HG03103 (cell line): ENCODE data around the gene SASH1.
A peak's percentile ranks its signal among the peaks of the same experiment; 100 is the strongest.

Experiments
- ATAC-seq: cut with Tn5 transposase; IDR thresholded peaks from one replicate; pipeline ENCODE4 v1.9.1; 2021; ENCODE audit warnings: low read depth; ENCODE audit not compliant: unreplicated experiment

SASH1 gene

DNA sequence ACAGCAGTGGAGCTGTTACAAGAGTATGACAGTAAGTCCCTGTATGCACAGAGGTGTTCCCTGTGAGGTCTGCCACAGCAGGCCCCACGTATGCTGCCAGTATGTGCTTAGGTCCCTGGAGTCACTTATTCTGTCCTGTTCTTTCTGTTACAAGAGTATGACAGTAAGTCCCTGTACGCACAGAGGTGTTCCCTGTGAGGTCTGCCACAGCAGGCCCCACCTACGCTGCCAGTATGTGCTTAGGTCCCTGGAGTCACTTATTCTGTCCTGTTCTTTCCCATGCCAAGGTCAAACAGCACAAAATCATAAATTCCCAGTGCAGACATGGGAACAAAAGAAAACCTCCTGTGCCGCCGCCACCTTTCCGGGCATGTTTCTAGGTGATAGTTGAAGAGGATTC, 192.2 kb downstream of the SASH1 start:
- no peak for ATAC-seq

DNA sequence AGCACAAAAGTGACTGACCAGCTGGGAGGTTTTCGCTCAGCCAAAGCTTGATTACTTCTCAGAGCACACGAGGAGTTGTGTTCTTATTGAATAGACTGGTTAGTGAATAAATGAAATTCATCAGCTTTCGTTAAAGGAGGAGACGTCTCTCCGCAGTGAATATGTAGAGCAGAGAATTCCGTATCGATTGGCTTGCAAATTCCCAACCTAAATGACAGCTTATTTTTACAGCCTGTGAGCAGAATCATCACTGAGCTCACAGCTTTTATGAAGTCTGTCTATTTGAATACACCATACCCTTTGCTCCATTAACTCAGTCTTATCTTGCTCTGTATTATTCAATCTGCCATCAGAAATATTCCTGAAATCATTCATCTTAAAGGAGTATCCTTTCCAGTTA, 192.7 kb downstream of the SASH1 start:
- no peak for ATAC-seq

DNA sequence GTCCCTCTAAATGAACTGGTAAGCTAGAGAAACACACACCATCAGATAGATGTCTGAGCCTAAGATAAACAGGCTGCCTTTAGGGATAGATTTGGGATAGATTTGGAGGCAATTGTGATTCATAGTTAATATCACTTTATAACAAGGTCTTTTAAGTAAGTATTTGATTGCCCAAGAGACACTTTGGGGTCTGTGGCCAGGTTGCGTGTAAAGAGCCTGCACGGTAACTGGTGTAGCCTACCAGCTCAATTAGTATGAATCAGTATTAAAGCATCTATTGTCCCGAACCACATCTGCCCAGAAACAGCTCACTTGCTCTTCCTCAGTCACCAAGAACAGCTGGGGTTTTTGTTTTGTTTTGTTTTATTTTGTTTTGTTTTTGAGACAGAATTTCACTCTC, 193.3 kb downstream of the SASH1 start:
- no peak for ATAC-seq

DNA sequence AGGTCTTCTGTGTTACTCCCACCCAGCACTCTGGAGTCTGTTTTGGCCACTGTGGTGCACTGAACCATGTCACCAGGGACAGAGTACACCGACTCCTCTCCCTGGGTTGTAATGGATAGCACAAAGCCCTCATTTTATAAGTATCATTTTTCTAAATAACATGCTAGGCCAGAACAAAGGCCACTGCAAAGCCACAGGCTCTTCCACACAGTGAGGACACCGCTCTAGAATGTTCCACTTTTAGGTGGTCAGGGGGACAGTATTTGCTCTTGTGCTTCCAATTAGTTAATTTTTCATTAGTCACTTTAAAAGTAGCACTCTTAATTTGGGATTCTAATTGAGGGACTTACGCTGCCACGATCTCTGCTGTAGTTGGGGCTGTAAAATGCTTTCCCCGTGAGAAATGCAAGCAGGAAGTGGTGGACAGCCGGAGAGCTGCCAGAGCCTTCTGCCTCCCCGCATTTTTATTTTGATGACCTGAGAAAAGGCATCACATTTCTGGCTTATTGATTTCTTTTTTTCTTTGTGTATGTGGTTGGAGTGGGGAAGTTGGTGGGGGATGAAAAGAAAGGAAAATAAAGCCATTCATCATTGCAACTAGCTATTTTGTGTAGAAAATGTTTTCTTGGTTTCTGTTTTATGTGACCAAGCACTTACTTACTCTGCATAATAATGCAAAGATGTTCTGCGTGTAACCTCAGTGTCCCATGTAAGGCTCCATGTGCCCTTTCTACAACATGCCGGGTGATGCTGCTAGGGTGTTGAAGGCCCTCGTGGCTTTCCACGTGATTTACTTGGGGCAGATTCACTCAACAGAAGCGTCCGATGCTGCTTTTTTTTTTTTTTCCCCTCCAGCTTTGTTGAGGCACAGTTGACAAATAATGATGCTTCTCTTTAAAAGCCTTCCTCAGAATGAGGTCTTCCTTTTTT, 195.9 kb downstream of the SASH1 start:
- ATAC-seq: no peak

DNA sequence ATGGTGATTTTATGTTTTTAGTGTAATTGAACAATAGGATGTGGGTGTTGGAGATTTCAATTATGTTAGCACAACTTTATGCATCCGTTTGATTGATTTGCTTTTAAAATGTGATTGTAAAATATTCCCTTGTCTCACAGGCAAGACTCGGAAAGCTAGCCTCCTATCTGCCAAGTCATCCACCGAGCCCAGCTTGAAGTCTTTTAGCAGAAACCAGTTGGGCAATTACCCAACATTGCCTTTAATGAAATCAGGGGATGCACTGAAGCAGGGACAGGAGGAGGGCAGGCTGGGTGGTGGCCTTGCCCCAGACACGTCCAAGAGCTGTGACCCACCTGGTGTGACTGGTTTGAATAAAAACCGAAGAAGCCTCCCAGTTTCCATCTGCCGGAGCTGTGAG, 200.9 kb downstream of the SASH1 start:
- no peak for ATAC-seq

DNA sequence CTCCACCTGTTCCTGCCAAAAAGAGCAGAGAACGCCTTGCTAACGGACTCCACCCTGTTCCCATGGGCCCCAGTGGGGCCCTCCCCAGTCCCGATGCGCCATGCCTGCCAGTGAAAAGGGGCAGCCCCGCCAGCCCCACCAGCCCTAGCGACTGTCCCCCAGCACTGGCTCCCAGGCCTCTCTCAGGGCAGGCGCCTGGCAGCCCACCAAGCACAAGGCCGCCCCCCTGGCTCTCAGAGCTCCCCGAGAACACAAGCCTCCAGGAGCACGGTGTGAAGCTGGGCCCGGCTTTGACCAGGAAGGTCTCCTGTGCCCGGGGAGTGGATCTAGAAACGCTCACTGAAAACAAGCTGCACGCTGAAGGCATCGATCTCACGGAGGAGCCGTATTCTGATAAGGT, 201.8 kb downstream of the SASH1 start:
- no peak for ATAC-seq

DNA sequence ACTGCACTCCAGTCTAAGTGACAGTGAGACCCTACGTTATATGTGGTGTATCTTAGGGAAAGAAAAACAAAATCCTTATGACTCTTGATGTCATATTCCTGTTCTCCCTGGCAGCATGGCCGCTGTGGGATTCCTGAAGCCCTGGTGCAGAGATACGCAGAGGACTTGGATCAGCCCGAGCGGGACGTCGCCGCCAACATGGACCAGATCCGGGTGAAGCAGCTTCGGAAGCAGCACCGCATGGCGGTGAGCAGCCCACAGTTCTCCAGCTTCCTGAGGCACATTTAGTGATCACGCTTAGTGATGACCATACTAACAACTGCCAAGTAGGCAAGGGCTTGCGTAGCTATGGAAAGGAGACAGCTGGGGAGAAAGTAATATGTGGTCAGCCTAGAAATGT, 203.3 kb downstream of the SASH1 start:
- no peak for ATAC-seq

DNA sequence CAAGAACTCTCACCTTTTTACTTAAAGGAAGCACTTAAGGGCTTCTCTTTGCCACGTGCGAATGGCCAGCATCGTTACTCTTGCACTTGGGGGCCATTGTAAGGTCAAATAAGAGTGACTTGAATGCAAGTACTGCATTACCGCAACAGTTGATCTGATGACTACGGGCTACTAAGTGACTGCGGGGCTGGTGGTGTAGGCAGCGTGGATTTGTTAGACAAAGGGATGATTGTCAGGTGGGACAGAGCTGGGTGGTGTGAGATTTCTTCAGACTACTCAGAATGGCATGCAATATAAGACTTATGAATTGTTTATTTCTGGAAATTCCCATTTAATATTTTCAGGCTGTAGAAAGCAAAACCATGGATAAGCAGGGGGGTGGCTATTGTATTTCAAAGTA, 204.5 kb downstream of the SASH1 start:
- no peak for ATAC-seq

DNA sequence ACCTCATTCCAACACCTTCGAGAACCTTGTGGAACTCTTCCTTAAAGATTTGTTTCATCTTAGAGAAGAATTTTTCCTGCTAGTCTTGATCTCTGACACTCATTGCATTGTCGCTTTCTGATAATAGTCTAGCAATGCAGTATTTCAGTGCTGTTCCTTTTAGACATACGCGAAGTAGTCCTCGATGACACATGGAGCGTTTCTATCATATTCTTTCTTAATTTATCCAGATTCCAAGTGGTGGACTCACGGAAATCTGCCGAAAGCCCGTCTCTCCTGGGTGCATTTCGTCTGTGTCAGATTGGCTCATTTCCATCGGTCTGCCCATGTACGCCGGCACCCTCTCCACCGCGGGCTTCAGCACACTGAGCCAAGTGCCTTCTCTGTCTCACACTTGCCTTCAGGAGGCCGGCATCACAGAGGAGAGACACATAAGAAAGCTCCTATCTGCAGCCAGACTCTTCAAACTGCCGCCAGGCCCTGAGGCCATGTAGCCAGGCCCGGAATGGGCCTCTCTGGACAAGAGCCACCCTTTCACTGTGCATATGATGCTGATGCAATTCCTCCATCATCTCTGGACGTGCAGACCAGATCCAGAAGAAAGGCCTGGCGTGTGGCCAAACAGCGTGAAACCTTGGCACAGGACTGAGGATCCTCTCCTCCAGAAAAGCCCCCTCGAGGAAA, 205.6 kb downstream of the SASH1 start:
- ATAC-seq: no peak

DNA sequence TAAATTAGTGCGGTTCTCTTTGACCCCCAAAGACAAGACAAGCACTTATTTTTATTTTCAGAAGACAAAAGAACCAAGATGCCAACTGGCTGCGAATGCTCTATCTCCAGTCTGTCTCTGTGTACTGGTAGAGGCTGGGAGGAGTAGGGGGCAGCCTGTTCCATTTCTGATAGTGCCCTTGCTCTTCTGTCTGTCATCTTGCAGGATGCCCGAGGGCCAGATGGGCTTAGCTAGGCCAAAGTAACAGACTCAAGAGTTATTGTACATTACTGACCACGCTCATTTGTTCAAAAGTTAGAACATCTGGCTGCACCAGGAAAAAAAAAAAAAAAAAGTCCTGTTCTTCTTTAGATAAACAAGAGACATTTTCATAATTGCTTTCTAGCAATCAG, 206.1 kb downstream of the SASH1 start:
- no peak for ATAC-seq

DNA sequence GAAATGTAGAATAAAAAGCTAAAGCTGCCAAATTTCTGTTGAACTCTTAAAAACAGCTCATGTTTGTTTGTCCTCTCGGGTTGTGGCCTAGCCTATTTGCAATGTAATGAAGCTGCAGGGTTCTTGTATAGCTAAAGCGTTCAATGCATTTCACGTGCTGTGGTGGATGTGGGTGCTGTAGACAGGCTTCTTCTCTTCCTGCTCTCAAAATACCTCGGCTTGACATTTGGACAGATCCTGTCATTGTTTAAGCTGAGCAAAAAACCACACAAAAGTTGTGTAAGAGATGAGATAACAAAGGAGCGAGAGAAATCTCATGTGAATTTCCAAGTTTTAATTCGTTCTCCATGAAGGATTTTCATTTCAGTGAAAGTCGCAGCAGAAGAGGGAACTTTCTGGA, 207.9 kb downstream of the SASH1 start:
- no peak for ATAC-seq

DNA sequence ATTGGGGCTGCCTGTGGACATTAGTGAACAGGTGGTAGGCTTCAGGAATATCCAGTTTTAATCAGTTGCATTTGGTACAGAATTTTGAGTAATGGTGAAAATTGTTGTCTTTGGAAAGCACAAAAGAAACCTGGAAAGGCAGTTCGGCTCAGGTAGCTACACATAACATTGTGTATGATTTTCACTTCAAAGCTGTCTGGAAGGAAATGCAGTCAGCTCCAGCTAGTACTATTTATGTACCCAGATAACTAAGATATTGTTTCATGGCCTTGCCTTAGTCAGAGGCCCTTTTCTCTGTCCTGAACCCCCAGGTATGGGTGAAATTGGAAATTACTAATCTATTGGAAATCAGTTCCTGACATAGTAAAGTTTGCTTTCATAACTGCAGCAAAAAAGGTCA, 208.6 kb downstream of the SASH1 start:
- no peak for ATAC-seq

DNA sequence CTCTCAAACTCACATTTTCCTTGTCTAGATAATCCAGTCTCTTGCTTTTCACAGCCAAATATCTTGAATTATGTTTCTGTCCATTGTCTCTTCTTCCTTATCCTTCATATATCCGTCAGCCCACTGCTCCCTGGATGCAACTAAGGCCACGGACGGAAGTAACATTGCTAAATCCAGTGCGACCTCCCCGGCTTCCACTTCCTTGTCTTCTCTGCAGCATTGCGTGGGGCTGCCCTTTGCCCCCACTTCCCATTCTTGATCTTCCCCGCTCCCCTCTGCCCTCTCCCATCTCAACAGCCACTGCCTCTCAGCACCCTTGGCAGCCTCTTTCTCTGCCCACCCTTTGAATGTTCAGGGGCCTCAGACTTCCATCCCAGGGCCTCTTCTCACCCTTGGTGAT, 213.8 kb downstream of the SASH1 start:
- ATAC-seq: no peak

DNA sequence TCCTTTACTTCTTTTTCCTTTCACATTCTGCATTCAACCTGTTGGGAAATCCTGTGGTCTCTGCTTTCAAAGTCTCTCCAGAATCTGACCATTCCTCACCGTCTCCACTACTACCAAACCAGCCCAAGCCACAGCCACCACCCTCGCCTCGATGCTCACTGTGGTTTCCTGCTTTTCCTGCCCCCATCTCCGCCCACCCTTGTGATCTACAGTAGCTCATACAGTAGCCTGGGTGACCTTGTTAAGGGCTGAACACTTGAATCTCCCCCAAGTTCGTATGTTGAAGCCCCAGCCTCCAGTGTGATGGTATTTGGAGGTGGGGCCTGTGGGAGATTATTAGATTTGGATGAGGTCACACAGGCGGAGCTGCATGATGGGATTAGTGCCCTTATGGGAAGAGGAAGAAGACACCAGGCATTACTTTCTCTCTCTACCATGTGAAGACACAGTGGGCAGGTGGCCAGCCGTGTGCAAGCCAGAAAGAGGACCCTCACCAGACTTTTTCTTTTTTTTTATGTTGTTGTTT, 215.2 kb downstream of the SASH1 start:
- no peak for ATAC-seq

DNA sequence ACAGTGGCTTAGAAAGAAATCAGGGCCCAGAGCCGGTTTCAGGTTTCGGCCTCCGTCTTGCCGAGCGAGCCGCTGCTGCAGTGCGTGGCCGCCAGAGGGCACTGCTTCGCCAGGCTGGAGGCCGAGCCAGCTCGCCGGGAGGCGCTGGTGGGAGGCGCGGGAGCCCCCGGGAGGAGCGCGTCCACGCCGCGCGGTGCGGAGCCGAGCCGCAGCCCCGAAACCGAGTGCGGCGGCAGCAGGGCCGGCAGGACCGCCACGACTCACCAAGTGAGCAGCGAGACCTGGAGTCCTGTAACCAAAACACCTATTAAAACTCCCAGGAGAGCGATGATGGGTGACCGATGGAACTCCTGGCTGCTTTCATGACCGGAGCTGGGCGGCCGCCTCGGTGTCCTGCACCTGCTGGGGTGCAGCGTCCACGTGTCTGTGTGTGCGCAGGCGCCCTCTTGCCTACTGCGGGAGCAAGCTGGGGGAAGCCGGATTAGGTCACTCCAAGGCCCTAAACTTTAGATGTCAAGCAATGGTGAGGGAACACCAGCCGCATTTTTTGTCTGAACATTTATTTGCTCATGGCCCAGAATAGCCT, 217.3 kb downstream of the SASH1 start:
- ATAC-seq: peak; percentile 80

DNA sequence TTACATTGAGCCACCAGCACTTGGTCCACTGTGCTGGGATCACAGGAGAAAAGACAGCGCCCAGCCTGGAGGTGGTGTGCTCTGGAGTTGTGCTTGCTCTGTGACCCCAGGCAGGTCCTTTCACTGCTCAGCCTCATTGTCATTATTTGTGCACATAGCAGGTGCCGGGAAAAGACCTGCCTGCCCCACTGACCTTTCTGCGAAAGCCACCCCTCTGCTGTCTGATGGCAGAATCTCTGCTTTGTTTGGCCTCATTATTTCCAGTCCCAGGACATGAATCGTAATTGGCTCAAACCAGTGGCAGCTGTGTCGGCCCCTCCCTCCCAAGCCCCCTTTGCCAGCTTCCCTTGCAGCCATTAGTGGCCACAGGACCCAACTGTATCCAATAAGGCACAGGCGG, 219.0 kb downstream of the SASH1 start:
- no peak for ATAC-seq

DNA sequence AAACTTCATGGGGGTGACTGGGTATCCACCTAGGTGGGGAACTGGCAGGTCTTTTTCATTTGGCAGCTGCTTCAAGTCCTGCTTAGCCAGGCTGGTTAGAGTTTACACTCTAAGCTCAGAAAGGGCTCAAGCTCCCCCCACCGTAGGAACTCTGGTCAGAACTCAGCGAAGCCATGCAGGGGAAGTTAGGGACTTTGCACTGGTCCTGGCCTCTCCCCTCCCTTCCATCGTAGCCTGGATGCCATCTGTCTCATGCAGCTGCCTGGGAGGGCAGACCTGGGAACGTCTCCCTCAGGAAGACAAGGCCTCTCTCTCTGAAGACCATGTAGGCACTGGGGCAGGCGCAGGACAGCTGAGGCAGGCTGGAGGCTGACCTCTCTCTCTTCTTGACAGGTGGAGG, 220.4 kb downstream of the SASH1 start:
- no peak for ATAC-seq

DNA sequence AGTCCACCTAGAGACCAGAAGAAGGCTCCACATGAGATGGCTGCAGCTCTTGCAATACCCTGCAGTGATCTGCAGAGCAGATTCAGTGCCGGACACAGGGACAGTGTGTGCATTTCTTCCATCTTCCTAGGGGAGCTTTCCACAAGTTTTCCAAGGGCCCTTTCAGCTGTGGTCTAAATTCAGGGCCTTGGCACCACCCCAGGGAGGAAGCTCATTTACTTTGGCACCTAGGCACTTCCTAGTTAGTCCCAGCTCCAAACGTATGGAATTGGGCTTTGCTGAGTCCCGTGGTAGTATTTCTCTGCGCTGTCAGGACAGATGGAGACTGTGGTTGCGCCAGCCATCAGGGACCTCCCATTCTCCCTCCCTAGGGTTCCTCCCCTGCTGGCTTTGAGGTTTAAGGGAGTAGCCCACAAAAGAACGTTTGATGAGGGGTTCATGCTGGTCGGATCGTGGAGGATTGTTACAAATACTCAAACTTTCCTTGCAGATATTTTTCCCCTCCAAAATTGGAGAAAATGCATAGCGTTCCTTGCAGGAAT, 221.9 kb downstream of the SASH1 start:
- ATAC-seq: no peak

DNA sequence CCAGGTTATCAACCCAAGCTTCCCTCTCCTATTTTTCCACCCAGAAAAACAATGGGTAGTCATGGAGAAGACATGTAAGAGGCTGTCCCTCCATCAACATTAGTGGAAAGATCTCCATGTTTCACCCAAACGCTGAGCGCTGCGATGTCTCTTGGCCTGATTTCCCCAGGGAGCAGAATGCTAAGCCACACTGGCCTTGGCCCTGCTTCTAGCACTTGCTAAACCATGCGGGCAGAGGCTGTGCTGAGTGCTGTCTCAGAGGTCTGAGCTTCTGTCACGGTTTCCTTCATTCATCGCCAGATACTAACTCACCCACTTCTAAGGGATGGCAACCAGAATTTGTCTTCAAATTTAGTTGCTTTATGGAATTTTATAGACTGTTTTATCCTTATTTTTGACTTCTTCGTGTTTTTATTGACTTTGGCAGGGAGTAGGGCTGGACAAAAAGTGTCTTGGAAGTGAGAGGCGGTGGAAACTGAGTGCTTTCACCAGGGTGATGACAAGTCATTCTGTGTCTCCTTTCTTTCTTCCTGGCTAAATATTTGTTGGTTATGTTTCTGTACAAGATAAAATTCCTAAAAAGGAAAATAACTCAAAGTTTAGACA, 222.8 kb downstream of the SASH1 start:
- ATAC-seq: no peak

DNA sequence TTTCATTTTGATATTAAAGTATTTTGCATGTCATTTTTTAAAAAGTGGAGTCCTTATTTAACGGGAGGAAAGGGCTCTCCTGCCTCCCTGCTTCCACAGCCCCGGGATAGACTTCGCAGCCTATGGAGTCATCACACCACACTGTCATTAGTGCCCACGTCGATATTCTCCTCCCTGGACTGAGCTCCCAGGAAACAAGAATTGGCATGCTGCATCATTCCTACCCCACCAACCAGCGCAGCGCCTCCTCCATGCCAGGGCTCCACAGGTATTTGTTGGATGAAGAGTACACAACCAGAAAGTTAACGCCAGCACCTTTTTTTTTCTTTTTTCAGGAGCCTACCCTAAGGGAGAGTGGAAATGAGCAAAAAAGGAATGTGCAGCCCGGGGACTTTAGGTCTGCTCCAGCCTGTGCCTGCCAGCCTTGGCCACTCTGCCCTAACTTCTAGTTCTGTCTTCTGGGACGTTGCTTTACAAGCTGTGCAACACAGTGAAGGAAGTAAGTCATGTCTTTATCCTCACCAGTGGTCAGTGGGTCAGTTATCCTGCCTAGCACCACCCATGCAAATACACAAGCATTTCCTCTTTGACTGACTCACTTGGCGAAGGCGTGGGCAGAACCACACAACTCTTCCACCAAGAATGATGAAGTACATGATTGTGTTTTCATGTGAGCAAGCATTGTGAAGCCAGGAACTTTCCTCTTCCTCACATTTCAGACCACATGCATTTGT, 223.5 kb downstream of the SASH1 start:
- no peak for ATAC-seq
